ENCODE results near the gene TK2.

- TF ChIP-seq, protein P1, sequence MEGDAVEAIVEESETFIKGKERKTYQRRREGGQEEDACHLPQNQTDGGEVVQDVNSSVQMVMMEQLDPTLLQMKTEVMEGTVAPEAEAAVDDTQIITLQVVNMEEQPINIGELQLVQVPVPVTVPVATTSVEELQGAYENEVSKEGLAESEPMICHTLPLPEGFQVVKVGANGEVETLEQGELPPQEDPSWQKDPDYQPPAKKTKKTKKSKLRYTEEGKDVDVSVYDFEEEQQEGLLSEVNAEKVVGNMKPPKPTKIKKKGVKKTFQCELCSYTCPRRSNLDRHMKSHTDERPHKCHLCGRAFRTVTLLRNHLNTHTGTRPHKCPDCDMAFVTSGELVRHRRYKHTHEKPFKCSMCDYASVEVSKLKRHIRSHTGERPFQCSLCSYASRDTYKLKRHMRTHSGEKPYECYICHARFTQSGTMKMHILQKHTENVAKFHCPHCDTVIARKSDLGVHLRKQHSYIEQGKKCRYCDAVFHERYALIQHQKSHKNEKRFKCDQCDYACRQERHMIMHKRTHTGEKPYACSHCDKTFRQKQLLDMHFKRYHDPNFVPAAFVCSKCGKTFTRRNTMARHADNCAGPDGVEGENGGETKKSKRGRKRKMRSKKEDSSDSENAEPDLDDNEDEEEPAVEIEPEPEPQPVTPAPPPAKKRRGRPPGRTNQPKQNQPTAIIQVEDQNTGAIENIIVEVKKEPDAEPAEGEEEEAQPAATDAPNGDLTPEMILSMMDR (IDR thresholded peaks at IDR 0.05 in 8 of 11, conservative IDR thresholded peaks at IDR 0.05 in 3 of 11): no peak
- no peak for TF ChIP-seq POLR2AphosphoS5 (IDR thresholded peaks at IDR 0.05)
- TF ChIP-seq POLR2A (IDR thresholded peaks at IDR 0.05): no peak
Measured at GRCh38 chr16:66581246-66581952, 31.5 kb upstream of the TK2 start.
